ENCODE measurements around the gene FGF6.
"Not testable (repeated sequence)": the region's sequence is repeated elsewhere in the genome, so short reads cannot be mapped to it uniquely, and the experiment has no call there.

Gene FGF6, protein sequence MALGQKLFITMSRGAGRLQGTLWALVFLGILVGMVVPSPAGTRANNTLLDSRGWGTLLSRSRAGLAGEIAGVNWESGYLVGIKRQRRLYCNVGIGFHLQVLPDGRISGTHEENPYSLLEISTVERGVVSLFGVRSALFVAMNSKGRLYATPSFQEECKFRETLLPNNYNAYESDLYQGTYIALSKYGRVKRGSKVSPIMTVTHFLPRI

DNA sequence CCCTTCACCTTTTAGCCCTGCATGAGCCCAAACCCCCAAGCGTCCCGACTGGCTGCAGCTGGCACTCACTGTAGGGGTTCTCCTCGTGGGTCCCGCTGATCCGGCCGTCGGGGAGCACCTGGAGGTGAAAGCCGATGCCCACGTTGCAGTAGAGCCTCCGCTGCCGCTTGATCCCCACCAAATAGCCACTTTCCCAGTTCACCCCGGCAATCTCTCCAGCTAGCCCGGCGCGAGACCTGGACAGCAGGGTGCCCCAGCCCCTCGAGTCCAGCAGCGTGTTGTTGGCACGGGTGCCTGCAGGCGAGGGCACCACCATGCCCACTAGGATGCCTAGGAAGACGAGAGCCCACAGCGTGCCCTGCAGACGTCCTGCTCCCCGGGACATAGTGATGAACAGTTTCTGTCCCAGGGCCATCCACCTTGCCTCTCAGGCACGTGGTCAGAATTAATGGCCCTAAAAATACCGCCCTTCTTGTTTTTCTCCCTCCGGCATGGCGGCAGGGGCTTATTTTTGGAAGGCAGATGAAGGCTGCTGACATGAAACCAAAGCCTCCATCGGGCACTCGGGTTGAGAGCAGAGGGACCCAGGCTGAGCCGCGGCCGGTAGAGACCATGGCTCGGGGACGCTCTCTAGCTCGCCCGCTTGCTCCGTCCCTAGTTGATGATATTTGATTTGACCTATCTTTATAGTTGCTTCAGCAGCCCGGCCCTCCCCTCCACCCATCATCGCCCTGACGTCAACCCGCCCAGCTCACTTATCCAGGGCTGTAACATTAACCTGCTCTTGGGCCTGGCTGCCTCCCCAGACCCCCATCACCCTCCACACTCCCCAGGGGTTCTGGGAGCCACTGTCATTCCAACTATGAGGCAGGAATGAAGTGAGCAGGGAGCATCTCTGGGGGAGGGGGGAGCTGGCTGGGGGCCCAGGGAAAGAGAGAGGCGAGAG lies at the start of gene FGF6:
TSS of gene FGF6 (minus strand) at position 660 of the 946 bp plus-strand sequence. CDS start at position 415, 245 bp downstream.
- no peak for DNase-seq (ENCODE audit: low read depth)

DNA sequence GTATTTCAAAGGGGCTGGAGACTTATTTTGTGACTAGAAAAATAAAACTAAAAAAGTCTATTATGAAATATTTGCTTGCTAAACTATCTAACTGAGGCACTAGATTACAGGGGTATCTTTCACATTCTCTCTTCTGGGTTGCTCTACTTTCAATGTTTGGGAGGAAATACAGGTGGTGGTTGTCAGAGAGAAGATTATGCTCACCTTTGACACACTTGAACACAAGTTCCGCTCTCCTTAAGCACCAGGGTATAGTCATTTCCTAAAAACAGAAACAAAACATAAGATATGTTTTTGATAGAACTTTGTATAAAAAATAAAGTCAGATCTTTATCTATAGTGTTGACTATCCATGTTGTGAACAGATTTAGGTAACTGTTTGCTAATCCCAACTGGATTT lies 45.4 kb upstream of the FGF6 start:
- DNase-seq (ENCODE audit: low read depth): no peak

DNA sequence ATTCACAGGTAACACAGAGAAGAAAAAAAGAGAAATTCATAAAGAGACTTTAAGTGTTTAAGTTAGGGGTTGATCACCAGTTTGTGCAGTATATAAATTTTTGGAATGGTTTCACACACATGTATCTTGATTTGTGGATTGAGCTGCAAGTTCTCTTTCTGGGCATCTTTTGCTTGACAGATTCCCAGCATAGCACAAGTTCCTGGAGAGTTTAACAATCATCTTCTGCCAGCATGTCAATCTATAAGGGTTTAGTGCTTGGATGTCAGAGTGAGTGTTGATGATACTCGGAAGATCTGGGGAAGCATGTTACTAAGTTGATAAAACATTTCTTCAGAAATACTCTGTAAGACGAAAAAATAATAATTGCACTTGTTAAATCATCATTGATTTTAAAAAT lies 43.9 kb upstream of the FGF6 start:
- DNase-seq (ENCODE audit: low read depth): no peak

DNA sequence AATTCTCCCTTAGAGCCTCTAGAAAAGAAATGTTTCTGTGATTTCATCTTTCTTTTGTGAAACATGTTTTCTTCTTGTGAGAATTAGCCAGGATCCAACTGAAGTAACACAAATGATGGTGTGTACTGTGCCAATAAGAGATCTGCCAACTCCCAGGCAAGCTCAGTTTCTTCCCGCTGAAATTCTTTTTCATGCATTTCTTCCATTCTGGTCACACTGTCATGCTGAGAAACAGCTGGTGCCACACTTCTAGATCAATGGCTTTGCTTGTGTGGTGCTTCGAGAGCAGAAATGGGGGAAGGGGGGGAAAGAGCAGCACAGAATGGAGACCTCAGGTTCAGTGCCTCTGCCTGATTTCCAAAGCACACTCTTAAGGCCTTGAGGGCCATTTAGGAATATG lies 41.4 kb upstream of the FGF6 start:
- DNase-seq (ENCODE audit: low read depth): no peak

DNA sequence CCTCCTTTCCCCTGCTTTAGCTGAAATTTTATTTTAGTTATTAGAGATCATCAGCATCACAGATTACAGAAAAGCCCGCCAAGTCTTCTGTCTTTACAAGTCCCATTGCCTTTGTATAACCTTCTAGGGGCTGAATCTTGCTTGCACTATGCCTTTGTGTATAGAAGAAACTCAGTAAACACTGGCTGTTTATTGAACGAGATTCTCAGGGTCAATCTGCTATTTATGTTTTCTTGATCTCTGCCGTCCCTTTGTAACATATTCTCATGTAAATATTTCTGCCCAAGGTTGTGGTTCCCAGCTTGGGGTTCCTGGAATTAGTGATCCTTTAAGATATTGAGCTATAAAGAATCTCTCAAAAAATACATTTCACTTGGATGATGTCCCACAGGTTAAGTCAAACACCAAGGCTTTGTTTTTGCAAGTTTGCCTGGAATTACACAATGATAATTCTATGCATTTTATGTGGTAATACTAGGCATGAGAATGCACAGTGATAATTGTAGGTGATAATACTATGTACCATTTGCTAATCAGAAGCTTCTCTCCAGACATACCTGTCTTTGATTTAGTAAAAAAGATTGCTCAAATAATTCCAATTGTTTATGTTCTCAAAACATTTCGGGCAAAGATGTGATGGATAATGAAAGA lies 40.6 kb upstream of the FGF6 start:
- no peak for DNase-seq (ENCODE audit: low read depth)

DNA sequence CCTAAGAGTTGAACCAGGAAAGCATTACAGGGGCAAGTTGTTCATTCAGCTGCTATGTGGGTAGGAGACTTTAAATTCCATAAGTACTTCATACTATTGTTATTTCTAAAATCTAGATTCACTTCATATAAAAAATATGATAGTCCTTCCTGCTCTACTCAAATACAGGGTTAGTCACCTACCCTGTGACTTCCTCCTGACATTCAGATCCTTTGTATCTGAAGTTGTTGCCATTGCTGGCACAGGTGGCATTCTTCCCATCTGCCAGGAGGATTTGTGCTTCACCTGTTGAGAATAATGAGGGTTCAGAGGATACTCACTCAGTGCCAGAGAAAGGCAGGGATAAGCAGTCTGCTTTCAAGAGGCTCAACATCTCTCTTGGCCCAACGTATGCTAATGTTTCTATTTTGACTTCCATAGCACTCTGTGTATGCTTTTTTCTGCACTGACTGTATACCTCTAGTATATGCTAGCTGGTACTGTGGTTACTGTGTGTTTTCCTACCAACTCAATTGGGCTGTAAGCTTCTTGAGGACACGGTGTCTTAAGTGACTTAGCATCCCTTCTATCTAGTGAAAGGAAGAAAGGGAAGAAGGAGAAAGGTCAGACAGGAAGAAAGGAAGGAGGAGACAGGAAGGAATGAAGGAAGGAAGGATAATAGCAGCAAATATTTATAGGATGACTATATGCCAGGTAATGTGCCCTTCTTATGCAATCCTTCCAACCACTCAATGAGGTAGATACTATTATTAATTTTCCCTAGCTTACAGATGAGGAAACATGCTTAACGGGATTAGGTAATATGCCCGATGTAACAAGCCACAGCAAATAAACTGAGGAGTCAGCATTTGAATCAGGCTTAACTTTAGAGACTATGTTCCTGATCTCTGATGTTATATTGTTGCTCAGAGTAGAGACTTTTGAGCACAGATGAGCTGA lies 38.5 kb upstream of the FGF6 start:
- DNase-seq (ENCODE audit: low read depth): no peak

DNA sequence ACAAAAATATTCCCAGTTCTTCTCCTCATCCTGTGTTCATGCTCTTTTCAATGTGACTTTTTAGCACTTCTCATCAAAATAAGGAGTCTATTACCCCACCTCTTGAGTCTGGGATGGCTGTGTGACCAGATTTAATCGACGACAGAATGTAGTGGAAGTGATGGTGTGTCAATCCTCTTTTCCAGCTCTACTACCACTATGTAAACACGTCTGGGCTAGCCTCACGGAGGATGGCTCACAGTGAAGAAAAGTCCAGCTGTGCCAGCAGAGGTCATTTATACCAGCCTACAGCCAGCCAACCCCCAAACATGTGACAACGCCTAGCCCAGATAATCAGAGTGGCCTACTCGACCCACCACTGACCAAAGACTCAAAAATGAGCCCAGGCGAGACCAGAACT lies 37.3 kb upstream of the FGF6 start:
- DNase-seq (ENCODE audit: low read depth): no peak

DNA sequence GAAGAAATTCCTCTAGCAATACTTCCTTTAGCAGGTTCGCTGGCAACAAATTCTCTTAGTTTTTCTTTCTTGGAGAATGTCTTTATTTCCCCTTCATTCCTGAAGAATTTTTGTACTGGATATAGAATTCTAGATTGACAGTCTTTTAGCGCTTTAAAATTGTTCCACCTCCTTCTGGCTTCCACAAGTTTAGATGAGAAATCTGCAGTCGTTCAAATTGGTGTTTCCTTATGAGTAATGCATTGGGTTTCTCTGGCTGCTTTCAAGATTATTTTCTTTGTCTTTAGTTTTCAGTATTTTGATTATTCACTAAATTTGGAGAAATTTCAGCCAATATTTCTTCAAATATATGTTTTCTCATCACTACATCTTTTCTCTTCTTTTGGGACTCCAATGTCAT lies 33.3 kb upstream of the FGF6 start:
- no peak for DNase-seq (ENCODE audit: low read depth)

DNA sequence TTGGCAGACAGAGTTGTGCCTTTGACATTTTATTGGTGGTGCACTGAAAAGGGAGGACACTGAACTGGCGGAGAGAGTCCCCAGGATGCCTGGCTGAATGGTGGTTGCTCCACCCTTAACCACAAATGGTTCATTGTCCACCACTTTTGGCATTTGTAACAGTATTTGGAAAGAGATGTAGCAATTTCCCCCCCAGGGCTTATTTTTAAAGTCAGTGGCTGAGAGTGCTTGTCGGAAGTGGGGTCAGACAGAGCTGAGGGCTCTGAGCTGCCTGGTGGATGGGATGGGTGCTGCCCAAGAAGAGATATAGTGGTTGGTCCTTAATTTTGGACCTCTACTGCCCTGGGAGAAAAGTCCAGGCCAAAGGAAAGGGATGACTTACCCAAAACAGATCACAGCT lies 31.5 kb upstream of the FGF6 start:
- DNase-seq (ENCODE audit: low read depth): no peak

DNA sequence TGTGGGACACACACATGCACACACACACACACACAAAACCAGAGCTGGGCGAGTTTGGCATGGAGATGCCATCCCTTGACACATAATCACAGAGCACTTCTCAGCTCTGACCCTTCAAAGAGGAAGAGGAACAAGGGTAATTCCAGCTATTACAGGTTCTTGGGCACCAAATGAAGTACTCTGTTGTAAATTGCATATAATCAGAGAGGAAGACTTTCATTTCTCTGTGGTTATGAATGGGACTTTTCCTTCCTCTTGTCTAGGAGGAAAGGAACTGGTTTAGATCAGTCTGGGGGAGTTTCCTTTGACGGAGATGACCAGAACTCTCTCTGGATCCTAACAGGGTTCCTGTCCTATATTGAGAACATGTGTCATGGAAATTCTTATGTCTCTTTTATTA lies 26.4 kb upstream of the FGF6 start:
- no peak for DNase-seq (ENCODE audit: low read depth)

DNA sequence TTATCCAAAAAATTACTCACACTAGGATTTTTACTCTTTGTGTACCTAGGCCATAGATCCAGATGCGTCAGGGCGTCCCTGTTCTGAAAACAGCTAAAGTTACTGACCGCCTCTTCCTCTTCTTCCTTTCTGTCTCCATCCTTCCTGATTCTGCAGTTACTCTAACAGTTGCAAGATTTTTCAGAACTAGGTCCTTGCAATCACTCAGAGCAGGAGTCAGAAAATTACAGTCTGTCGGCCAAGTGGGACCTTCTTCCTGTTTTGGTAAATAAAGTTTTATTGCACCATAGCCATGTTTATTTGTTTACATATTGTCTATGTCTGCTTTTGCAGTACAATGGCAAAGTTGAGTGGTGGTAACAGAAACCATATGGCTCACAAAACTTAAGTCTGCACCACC lies 25.6 kb upstream of the FGF6 start:
- DNase-seq (ENCODE audit: low read depth): no peak

DNA sequence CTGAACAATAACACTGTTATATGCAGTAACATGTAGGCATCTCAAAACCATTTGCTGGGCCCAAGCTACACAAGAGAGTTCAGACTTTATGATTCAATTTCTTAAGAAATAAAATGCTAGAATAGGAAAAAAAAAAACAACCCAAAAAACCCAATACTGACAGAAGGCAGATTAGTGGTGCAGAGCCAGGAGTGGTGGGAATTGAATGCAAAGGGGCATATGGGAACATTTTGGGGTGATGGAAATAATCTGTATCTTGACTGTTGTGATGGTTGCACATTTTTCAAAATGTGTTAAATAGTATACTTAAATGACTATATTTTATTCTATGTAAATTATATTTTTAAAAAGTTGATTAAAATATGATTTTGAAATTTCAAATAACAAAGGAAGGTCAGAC lies 23.4 kb upstream of the FGF6 start:
- DNase-seq (ENCODE audit: low read depth): no peak

DNA sequence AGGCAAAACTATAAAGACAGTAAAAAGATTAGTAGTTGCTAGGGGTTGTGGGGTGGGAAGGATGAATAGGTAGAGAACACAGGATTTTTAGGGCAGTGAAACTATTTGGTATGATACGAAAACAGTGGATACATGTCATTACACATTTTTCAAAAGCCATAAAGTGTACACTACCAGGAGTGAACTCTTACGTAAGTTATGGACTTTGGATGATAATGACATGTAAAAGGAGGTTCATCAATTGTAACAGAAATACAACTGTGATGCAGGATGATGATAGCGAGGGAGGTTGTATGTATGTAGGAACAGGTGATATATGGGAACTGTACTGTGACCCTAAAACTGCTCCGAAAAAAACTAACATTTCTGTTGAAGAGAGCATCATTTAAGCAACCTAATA lies 15.1 kb upstream of the FGF6 start:
- no peak for DNase-seq (ENCODE audit: low read depth)

DNA sequence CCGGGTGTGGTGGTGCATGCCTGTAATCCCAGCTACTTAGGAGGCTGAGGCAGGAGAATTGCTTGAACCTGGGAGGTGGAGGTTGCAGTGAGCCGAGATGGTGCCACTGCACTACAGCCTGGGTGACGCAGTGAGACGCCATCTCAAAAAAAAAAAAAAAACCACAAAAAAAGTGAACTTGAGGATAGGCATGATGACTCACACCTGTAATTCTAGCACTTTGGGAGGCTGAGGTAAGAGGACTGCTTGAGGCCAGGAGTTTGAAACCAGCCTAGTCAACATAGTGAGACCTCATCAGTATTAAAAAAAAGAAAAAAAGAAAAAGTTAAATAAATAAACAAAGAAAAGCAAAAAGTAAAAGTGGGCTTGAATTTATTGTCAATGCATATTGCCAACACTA lies 10.2 kb upstream of the FGF6 start:
- DNase-seq (ENCODE audit: low read depth): not testable (repeated sequence)

DNA sequence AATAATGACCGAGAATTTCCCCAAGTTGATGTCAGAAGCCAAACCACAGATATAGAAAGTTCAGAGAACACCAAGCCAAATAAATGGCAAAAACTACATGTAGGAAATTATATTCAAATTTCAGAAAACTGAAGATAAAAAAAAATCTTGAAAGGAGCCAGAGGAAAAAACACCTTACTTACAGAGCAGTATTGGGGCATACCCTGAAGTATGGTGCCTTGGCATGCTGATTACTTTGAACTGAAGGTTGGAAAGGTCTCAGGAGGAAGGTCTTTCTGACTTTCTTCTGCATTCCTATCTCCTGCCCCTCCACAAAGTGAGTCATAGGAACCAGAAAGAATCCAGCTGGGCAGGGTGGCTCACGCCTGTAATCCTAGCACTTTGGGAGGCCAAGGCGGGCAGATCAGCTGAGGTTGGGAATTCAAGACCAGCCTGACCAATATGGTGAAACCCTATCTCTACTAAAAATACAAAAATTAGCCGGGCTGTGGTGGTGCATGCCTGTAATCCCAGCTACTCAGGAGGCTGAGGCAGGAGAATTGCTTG lies 8.8 kb upstream of the FGF6 start:
- DNase-seq (ENCODE audit: low read depth): no peak

DNA sequence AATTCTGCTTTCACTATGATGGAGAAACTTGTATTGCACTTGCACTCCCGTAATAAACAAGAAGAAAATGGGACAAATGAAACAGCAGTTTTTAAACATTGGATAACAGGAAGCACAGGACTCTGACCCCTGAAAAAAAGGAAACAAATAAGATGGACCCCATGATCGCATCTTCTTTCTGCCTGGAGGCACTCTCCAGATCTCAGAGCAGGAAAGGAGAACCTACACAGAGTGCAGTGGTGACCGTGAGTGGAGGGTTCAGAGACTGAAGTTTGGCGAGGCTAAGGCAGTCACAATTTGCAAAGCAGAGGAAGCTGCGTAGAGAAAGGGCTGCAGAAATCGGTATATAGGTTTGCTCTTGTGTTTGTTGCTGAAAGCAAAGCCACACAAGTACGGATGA lies 6.1 kb upstream of the FGF6 start:
- DNase-seq (ENCODE audit: low read depth): no peak

DNA sequence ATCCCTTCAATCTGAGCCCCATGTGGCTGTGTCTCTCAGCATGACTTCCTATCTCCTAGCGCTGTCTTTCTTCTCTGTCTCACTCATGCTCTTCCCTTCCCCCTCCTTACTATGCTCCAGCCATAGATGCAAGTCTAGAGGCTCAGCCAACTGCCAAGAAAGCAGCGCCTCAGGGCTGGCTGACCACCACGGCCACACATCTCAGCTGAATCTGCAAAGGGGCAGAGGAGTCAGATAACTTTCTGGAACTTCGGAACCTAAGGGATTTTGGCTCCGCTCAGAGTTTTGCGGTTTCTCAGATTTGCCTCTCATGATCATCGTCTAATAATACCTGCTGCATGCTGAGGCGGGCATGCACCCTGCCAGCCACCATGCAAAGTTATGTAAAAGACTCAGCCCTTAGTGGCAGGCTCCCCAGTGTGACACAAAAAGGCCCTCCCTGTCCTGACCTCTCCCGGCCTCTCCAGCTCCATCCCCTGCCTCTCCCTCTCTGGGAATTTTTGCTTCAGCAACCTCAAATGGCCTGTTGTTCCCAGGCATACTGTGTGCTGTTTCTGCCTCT lies 5.0 kb upstream of the FGF6 start:
- DNase-seq (ENCODE audit: low read depth): no peak

DNA sequence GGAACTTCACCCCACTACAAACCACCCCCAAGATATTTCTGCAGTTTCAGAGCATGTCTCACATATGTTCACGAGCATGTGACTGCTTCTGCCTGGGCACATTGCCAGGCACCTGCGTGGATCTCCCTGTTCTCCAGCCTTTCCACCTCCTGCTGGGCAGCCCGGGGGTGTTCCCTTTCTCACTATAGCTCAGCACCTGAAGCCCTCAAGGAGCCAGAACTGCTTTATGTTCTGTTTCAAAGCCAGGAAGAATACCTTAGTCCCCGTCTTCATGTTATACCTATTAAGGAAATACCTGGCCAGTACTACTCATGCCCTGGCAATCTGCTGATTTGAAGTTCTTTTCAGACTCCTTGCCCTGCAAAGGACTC lies 4.2 kb upstream of the FGF6 start:
- no peak for DNase-seq (ENCODE audit: low read depth)

DNA sequence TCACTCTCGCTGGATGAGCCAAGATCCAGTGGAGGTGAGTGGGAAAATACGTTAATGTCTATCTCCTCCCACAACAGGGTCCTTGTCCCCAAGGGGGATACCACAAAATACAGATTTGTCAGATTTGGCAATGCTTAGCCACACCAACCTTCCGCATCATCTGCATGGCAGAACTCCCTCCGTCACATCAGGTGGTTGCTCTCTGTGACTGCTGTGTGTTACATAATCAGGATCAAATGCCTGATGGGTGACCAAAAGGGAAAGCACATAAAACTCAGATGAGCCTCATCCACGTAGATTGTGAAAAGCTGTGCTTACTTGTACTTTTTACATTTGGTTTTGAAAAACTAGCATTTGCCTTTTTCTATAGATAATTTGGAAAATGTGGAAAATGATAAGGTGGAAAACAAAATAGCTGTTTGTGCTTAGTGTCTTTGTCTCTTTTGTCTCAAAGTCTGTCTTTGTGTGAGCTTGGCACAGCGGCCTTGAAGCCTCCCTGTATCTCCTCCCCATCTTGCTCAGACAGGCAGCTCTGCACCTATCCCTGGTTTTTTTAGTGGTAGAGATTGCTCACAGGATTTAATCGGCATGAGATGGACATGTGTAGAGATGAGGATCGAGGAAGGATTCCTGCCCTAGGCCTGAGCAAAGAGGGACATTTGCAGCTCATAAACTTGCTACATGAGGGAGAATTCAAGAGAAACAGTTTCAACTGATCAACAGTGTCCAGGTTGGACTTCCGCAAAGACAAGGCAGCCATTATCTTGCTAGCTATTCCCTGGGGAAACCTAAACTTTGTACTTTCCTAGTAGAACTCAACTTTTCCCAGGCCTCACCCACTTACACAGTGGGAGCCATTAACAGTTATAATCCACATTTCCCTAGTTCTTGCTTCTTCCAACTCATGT lies 3.6 kb upstream of the FGF6 start:
- no peak for DNase-seq (ENCODE audit: low read depth)

DNA sequence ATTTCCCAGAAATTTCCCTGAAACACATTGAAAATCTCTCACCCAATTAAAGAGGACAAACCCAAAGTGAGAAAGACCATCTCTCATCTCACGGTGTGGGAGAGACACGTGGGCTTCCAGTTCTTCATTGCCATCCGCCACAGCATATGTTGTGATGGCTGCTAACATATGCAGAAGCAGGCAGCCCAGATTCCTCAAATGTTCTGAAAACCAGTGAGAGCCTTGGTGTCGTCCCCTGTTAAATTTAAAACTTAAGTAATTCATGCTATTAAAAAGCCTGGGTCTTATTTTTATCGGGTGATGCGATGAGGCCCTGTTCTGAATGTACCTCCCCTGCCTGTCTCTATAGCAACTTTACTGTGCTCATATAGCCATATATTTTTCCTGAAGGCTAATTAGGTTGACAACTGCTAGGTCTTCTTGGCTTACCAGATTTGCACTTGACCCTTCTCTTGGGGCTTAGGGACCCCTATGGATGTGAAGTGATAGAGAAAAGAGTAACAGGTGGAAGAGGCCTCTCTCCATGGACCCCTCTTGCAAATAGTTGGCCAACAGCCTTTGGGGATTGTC lies 2.8 kb upstream of the FGF6 start:
- DNase-seq (ENCODE audit: low read depth): no peak
